ENCODE data around the gene ZNF100.
"Not testable (repeated sequence)": the region's sequence is repeated elsewhere in the genome, so short reads cannot be mapped to it uniquely, and the experiment has no call there.

The ZNF100 gene

DNA sequence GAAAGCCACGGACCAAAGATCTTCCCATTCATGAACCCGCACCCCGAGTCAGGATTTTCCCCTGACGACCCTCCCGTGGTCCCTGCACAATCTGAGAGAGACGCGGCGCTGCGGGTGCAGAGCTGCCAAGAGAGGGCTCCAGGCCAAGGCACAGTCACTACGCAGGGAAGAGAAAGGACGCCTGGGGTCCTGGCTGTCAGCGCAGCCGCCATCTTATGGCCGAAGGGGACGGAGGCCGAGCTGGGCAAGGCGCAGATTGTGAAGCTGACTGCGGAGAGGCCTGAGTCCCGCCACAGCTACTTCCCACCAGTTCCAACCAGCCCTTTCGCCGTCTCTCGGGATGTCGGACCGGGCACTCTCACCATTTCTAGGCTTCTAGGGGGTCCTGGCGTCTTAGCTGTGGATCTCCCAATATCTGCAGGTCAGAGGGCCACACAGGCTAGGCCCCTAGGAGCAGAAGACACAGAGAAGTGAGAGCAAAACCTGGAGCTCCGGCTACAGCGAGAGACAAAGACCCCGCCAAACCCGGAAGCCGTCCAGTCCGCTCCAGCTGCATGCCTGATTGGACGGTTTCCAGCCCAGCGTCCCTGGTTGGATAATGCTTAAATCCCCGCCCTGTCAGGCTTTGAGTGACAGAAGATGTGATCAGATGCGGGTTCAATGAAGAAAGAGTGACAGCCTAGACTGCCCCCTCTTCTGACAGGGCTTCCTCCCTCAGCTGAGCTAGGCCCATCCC is at the start of gene ZNF100:
Gene ZNF100, minus strand, starts transcription at position 515 of the 736 bp plus-strand sequence. Its CDS starts 150 bp downstream, at position 365.
- in situ Hi-C loops (cut with HindIII; ENCODE audit: low sequenced_read_pairs), result no loop called here

GRCh38 chr19:21812448-21812847 is 45.1 kb upstream of the ZNF100 start:
- in situ Hi-C loops (cut with HindIII; ENCODE audit: low sequenced_read_pairs), result no loop called here

DNA sequence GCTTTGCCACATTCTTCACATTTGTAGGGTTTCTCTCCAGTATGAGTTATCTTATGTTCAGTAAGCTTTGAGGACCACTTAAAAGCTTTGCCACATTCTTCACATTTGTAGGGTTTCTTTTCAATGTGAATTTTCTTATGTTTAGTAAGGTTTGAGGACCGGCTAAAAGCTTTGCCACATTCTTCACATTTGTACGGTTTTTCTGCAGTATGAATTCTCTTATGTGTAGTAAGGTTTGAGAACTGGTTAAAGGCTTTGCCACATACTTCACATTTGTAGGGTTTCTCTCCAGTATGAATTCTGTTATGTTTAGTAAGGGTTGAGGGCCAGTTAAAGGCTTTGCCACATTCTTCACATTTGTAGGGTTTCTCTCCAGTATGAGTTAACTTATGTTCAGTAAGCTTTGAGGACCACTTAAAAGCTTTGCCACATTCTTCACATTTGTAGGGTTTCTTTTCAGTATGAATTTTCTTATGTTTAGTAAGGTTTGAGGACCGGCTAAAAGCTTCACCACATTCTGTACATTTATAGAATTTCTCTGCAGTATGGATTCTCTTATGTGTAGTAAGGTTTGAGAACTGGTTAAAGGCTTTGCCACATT is 41.1 kb upstream of the ZNF100 start:
- in situ Hi-C loops (cut with HindIII; ENCODE audit: low sequenced_read_pairs), result not testable (repeated sequence)

- in situ Hi-C loops (cut with HindIII; ENCODE audit: low sequenced_read_pairs), result no loop called here
Measured at GRCh38 chr19:21789466-21790085, 22.2 kb upstream of the ZNF100 start.

DNA sequence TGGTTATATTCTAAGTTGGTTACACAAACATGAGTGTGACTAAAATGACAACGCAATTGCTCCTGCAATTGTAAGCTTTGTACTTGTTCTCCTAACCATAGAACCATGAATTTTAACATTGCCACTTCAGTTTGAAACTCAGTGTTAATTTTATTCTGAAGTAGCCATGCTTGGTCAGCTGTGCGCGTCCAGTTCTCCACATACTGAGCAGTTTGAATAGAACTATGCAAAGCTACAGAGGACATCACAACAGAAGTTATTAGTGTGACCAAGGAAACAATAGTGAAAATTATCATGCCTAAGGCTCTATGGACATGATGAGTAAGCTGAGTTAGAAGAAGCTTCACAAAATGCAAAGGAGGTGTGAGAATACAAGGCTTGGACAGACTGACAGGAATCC is 19.6 kb upstream of the ZNF100 start:
- in situ Hi-C loops (cut with HindIII; ENCODE audit: low sequenced_read_pairs), result no loop called here

DNA sequence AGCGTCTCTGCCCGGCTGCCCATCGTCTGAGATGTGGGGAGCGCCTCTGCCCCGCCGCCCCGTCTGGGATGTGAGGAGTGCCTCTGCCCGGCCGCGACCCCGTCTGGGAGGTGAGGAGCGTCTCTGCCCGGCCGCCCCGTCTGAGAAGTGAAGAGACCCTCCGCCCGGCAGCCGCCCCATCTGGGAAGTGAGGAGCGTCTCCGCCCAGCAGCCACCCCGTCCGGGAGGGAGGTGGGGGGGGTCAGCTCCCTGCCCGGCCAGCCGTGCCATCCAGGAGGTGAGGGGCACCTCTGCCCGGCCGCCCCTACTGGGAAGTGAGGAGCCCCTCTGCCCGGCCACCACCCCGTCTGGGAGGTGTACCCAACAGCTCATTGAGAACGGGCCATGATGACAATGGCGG is 8.4 kb upstream of the ZNF100 start:
- in situ Hi-C loops (cut with HindIII; ENCODE audit: low sequenced_read_pairs), result not testable (repeated sequence)

GRCh38 chr19:21766705-21767064 is 694 bp downstream of the ZNF100 start:
- in situ Hi-C loops (cut with HindIII; ENCODE audit: low sequenced_read_pairs), result not testable (repeated sequence)

- in situ Hi-C loops (cut with HindIII; ENCODE audit: low sequenced_read_pairs), result no loop called here
Measured at GRCh38 chr19:21765151-21765550, 2.2 kb downstream of the ZNF100 start.

DNA sequence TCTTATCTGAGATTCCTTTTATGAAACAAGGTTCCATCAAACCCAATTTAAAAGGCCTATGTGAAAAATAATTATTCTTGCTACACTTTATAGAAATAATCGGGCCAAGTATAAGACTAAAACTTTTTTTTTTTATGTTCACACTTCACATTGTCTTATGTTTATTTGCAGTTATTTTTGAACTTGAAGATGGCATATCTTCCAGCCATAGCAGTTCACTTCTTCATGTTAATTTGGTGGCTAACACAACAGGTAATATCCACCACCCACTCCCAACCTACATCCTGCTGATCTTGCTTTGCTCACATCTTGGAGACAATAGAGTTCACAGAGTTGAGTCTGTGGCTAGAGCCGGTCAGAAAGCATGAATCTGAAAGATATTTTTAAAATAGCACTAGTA is 5.8 kb downstream of the ZNF100 start:
- in situ Hi-C loops (cut with HindIII; ENCODE audit: low sequenced_read_pairs), result not testable (repeated sequence)

GRCh38 chr19:21758296-21758695 is 9.1 kb downstream of the ZNF100 start:
- in situ Hi-C loops (cut with HindIII; ENCODE audit: low sequenced_read_pairs), result no loop called here

GRCh38 chr19:21755555-21755954 is 11.8 kb downstream of the ZNF100 start:
- in situ Hi-C loops (cut with HindIII; ENCODE audit: low sequenced_read_pairs), result not testable (repeated sequence)

- in situ Hi-C loops (cut with HindIII; ENCODE audit: low sequenced_read_pairs), result no loop called here
Measured at GRCh38 chr19:21751384-21751783, 16.0 kb downstream of the ZNF100 start.

- in situ Hi-C loops (cut with HindIII; ENCODE audit: low sequenced_read_pairs), result no loop called here
Measured at GRCh38 chr19:21750586-21751128, 16.7 kb downstream of the ZNF100 start.

- in situ Hi-C loops (cut with HindIII; ENCODE audit: low sequenced_read_pairs), result no loop called here
Measured at GRCh38 chr19:21749090-21749489, 18.3 kb downstream of the ZNF100 start.

- in situ Hi-C loops (cut with HindIII; ENCODE audit: low sequenced_read_pairs), result no loop called here
Measured at GRCh38 chr19:21748088-21748487, 19.3 kb downstream of the ZNF100 start.

GRCh38 chr19:21740559-21740958 is 26.8 kb downstream of the ZNF100 start:
- in situ Hi-C loops (cut with HindIII; ENCODE audit: low sequenced_read_pairs), result no loop called here

GRCh38 chr19:21726942-21727747 is 40.2 kb downstream of the ZNF100 start:
- in situ Hi-C loops (cut with HindIII; ENCODE audit: low sequenced_read_pairs), result not testable (repeated sequence)

DNA sequence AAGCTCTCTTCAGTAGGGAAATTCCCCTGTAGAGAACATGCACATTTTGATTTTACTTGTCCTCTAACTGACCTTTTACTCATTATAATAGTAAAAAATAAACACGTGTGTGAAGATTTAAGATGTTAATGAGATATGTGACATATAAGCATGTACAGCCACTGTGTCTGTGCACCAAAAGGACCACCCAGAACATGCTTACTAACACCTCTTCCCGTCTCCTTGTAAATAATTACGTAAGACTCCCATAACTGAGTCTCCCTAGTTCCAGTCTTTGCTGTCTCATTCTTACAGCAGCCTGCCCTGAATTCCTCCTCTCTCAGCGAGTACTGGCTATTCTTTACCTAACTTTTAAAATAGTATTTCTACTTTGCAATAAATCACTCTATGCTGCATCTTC is 53.6 kb downstream of the ZNF100 start:
- in situ Hi-C loops (cut with HindIII; ENCODE audit: low sequenced_read_pairs), result no loop called here

DNA sequence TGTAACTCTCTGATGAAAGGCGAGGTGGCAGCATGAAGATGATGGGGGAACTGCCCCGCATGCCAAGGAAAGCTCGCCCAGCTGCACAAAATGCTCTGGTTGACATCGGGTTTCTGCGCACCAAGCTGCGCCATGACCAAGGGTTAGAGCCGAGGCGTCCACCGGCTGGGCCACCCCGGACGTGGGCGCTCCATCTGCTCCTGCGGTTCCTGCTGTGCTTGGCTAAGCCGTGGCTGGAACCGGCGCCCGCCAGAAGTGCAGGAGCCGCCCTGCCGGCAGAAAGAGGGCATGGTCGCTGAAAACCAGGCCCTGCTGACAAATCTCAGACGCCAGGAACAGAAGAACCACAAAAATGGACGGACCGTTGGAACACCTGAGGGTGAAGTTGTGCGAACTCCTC is 57.9 kb downstream of the ZNF100 start:
- in situ Hi-C loops (cut with HindIII; ENCODE audit: low sequenced_read_pairs), result no loop called here

GRCh38 chr19:21707878-21708277 is 59.5 kb downstream of the ZNF100 start:
- in situ Hi-C loops (cut with HindIII; ENCODE audit: low sequenced_read_pairs), result not testable (repeated sequence)

DNA sequence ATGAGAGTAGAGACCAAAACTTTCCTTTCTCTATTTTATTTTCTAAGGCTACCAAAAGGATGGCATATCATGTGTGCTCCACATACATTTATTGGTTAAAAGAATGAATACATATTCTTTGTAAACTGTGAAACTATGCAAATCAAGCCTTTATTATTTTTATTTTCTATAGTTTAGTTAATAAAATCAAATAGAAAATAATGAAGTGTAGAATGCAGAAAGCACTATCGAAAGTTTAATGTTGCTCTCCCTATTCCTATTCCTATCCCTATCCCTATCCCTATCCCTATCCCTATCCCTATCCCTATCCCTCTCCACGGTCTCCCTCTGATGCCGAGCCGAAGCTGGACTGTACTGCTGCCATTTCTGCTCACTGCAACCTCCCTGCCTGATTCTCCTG is 60.3 kb downstream of the ZNF100 start:
- in situ Hi-C loops (cut with HindIII; ENCODE audit: low sequenced_read_pairs), result no loop called here

Data from endothelial cell of hepatic sinusoid (primary cell).